C4-2B (cell line): ENCODE measurements around the gene REG3G.

Experiments used
- CTCF ChIP-seq: fragments of 450-650 bp; conservative IDR thresholded peaks from 2 replicates; pipeline ENCODE4 v1.5.1; 2017; ENCODE audit warnings: mild to moderate bottlenecking
- ZFX ChIP-seq: fragments of 450-650 bp; IDR thresholded peaks from 2 replicates; pipeline ENCODE4 v1.6.1; 2017

GRCh38 chr2:78980152-78980465, 45.4 kb upstream of the REG3G start:
- TF ChIP-seq CTCF (no peak), ZFX (no peak)
